Osteoblast (primary cell): ENCODE data around the gene ARHGAP45. TPM values are rescaled to one million over a fixed set of nuclear protein-coding genes. Genes with fewer than 3 reads are reported as not detected.
A peak's percentile ranks its signal among the peaks of the same experiment; 100 is the strongest.
"Not testable (repeated sequence)": the region's sequence is repeated elsewhere in the genome, so short reads cannot be mapped to it uniquely, and the experiment has no call there.

Experiments used
- DNase-seq: peaks from one replicate; pipeline ENCODE4 v3.0.0; 2011; ENCODE audit warnings: low spot score, mixed read lengths; ENCODE audit not compliant: insufficient read length; ENCODE audit errors: missing footprints
- H2AFZ ChIP-seq: 2 replicates; pipeline ENCODE4 v1.6.0; 2011; ENCODE audit warnings: mild to moderate bottlenecking, low read length
- H3K27ac ChIP-seq: 2 replicates; pipeline ENCODE4 v1.5.1; 2011; ENCODE audit warnings: mild to moderate bottlenecking, low read depth, low read length, moderate library complexity
- H3K27me3 ChIP-seq: 2 replicates; pipeline ENCODE4 v1.6.0; 2012; ENCODE audit warnings: mild to moderate bottlenecking, control low read depth, inconsistent platforms, low read length, moderate library complexity; ENCODE audit not compliant: insufficient read depth
- H3K36me3 ChIP-seq: 2 replicates; pipeline ENCODE4 v1.5.1; 2011; ENCODE audit warnings: mild to moderate bottlenecking, low read length, control low read depth, moderate library complexity; ENCODE audit not compliant: insufficient read depth
- H3K4me1 ChIP-seq: 2 replicates; pipeline ENCODE4 v1.5.1; 2011; ENCODE audit warnings: mild to moderate bottlenecking, low read length, control low read depth, moderate library complexity; ENCODE audit not compliant: insufficient read depth
- H3K4me2 ChIP-seq: 2 replicates; pipeline ENCODE4 v1.6.0; 2011; ENCODE audit warnings: mild to moderate bottlenecking, low read length; ENCODE audit not compliant: insufficient read depth
- H3K4me3 ChIP-seq: fragments of 200-600 bp; sonication (generic); 3 replicates; pipeline ENCODE4 v1.5.1; 2012; ENCODE audit warnings: mild to moderate bottlenecking, low read length, inconsistent platforms; ENCODE audit not compliant: insufficient read depth
- H3K79me2 ChIP-seq: 2 replicates; pipeline ENCODE4 v1.6.0; 2012; ENCODE audit warnings: mild to moderate bottlenecking, low read length, control low read depth, inconsistent platforms; ENCODE audit not compliant: insufficient read depth
- H3K9me3 ChIP-seq: 2 replicates; pipeline ENCODE4 v1.5.1; 2011; ENCODE audit warnings: low read depth, low read length, control low read depth
- H4K20me1 ChIP-seq: 2 replicates; pipeline ENCODE4 v1.6.0; 2012; ENCODE audit warnings: mild to moderate bottlenecking, low read length, control low read depth; ENCODE audit not compliant: insufficient read depth
- CTCF ChIP-seq: IDR thresholded peaks from 2 replicates; pipeline ENCODE4 v1.5.1; 2011; ENCODE audit warnings: mild to moderate bottlenecking, low read depth, low read length, moderate library complexity; ENCODE audit errors: extremely low read depth
- total RNA-seq: library from RNA; depleted of rRNA; stranded (reverse); fragments of >200 nt; gene quantifications from 2 replicates; pipeline ENCODE4 v1.2.3, GENCODE V29; 2012

The ARHGAP45 gene
- total RNA-seq, 1 donor: 0.72 TPM

GRCh38 chr19:1018932-1019615 lies 47.9 kb upstream of the ARHGAP45 start:
- H3K27me3 ChIP-seq: no peaks in the 10 kb centered on the region
- H2AFZ ChIP-seq: no peak overlapping the region
- peak overlapping the region; percentile 87 for H3K4me3 ChIP-seq
- no peak overlapping the region for H3K27ac ChIP-seq
- DNase-seq: no peak
- H3K4me1 ChIP-seq: peaks cover 33% of the 10 kb centered on the region
- H3K79me2 ChIP-seq: peaks cover 69% of the 10 kb centered on the region
- peak overlapping the region; percentile 96 for H3K4me2 ChIP-seq
- H4K20me1 ChIP-seq: peaks cover 56% of the 10 kb centered on the region
- peaks cover 4% of the 10 kb centered on the region for H3K36me3 ChIP-seq
- no peaks in the 10 kb centered on the region for H3K9me3 ChIP-seq
- TF ChIP-seq CTCF: no peak

- no peak for DNase-seq
- Histone ChIP-seq H3K4me3 (peak overlapping the region; percentile 87), H4K20me1 (peaks cover 56% of the 10 kb centered on the region), H3K9me3 (no peaks in the 10 kb centered on the region), H3K27ac (peak overlapping the region; percentile 96), H3K4me1 (peaks cover 33% of the 10 kb centered on the region), H3K27me3 (no peaks in the 10 kb centered on the region), H3K79me2 (peaks cover 64% of the 10 kb centered on the region), H3K4me2 (peak overlapping the region; percentile 96), H2AFZ (no peak overlapping the region), H3K36me3 (no peaks in the 10 kb centered on the region)
- TF ChIP-seq CTCF: no peak
Measured at GRCh38 chr19:1019616-1019961, 47.4 kb upstream of the ARHGAP45 start.

GRCh38 chr19:1019980-1020867 lies 46.7 kb upstream of the ARHGAP45 start:
- Histone ChIP-seq H2AFZ (no peak overlapping the region), H3K27ac (peak overlapping the region; percentile 96), H3K9me3 (no peaks in the 10 kb centered on the region), H3K79me2 (peaks cover 58% of the 10 kb centered on the region), H3K4me1 (peaks cover 33% of the 10 kb centered on the region), H3K27me3 (no peaks in the 10 kb centered on the region), H3K36me3 (no peaks in the 10 kb centered on the region), H4K20me1 (peaks cover 50% of the 10 kb centered on the region), H3K4me3 (peak overlapping the region; percentile 87), H3K4me2 (peak overlapping the region; percentile 96)
- TF ChIP-seq CTCF: no peak
- DNase-seq: no peak

GRCh38 chr19:1020868-1021425 lies 46.0 kb upstream of the ARHGAP45 start, which contains the start of gene TMEM259:
Gene TMEM259 (minus strand): TSS chr19:1021123. CDS start chr19:1020996, 127 bp downstream.
- H4K20me1 ChIP-seq: peaks cover 43% of the 10 kb centered on the region
- peaks cover 34% of the 10 kb centered on the region for H3K4me1 ChIP-seq
- no peaks in the 10 kb centered on the region for H3K9me3 ChIP-seq
- H3K36me3 ChIP-seq: no peaks in the 10 kb centered on the region
- H2AFZ ChIP-seq: peak within 1 kb of the TSS; percentile 81
- peak within 1 kb of the TSS; percentile 87 for H3K4me3 ChIP-seq
- H3K27ac ChIP-seq: peak within 1 kb of the TSS; percentile 96
- H3K4me2 ChIP-seq: peak within 1 kb of the TSS; percentile 96
- peaks cover 52% of the 10 kb centered on the region for H3K79me2 ChIP-seq
- no peaks in the 10 kb centered on the region for H3K27me3 ChIP-seq
- no peak for TF ChIP-seq CTCF
- DNase-seq: peak; percentile 100

- H3K36me3 ChIP-seq, DNase-seq, H3K9me3 ChIP-seq, H3K27ac ChIP-seq, H3K4me3 ChIP-seq, H3K27me3 ChIP-seq, H2AFZ ChIP-seq, H3K4me2 ChIP-seq: not testable (repeated sequence)
- Histone ChIP-seq H4K20me1 (peaks cover 29% of the 10 kb centered on the region), H3K4me1 (peaks cover 17% of the 10 kb centered on the region), H3K79me2 (peaks cover 51% of the 10 kb centered on the region)
Measured at GRCh38 chr19:1023883-1024188, 43.1 kb upstream of the ARHGAP45 start.
